ENCODE measurements around the gene SORCS1.

Gene SORCS1

DNA sequence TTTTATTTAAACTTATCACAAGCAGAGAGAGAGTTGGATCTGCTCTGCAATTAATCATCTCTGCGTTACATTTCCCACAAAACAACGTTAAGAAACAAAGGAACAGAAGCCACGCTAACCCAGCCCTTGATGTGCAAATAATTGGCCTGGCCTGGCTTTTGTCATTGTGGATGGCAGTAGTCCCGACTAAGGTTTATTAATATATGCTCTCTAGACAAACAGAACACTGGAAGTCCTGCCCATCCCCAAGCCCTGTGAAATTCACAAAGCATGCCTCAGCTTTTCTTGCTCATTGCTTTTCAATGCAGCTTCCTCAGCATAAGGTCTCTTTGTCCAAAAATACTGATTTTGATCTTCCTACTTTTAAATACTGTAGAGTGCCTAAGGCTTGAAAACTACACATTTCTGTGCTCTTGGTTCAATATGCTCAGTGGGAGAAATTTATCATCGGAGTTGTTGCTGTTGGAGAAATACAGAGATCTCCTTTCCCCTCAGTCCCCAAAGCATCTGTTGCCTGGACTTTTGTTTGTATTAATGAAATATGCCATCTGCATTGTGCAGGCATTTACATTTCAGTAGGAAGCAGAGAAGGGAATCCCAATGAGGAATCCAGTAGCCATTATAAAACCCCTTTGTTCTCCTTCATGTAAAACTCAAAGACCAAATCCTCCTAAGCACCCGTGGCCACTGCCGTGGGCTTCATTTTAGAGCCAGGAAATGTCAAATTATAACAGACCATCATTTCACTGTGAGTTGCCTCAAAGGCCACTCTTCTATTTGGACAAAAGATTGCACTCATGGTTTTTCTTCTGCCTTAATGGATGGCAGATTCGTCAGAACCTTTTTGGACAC is 61.1 kb downstream of the SORCS1 start:
- no peak for DNase-seq

DNA sequence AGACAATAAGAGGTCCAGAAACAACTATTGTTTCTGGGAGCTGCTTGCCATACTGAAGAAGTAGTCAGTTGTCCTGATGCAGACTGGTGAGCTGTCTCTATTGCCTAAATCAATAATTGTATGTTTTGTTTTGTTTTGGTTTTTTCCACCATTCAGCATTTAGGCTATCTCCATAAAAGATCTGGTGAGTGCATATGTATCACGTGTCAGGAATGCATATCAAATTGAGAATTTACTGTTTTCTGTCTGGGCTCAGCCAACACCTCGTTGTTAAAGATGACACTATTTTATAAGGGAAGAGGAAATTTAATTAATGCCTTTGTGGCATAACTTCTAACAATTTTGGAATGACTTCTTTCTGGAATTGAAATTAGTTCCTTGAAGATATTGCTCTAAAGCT is 66.2 kb downstream of the SORCS1 start:
- no peak for DNase-seq

DNA sequence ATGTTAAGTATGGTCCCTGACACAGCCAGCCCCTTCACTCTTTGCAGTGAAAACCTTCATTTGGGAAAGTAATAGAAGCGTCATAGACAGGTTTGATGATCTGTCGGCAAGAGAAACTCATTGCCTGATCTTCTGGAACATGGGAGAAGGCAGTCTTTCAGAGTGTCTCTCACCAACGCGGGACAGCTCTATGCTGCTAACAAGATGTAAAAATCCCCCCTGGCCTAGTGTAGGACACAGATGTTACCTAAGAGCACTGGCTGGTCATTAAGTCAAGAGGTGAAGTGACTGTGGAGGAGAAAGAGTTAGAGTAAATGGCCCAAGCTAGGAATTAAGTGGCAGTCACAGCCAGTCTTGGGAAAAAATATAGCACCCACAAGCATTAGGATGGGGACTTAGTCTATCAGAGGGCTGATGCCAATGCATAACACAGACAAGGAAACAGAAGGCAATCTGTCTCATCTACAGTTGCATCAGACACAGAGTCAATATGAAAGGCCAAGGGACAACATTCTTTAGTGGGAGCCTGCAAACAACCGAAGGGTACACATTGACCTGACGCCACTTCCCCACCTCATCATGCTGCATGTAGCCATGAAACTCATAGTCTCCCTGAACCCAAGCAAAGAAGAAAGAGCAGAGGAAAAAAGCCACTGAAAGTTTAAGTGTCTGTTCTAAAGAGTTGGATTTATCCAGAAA is 69.5 kb downstream of the SORCS1 start:
- no peak for DNase-seq

DNA sequence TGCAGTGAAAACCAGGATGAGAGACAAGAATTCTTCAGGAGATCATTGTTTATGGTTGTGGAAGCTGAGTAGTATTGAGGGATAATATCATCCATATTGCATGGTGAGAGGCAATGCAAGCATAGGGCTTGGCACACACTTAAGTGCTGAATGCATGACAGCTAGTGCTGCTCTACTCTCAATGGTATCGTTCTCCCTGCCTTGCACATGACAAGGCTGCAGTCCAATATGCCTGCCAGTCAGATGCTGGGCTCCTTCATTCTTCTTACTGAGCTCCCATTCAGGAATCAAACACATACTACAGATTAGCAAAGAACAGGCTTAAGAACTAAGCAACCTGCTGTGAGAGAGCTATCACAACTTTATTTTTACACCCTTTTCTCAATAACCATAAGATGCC is 72.2 kb downstream of the SORCS1 start:
- DNase-seq, result no peak

DNA sequence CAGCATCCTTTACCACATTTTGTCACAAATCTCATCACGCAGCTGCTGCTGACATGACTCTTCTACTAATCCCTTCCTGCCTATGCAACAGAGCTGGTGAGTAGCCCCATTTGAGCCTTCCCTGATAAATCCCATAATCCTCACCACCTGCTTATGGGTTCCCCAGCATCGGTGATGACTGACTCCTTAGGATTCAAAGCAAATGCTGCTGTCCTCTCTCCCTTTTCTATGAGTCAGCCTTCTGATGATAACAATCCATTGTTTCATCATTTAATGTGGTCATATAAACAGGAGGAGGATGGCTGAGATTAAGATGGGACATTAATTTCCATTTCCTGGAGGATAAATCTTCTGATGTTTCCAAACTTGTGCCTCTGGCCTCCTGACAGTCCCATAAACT is 73.4 kb downstream of the SORCS1 start:
- DNase-seq, result no peak

DNA sequence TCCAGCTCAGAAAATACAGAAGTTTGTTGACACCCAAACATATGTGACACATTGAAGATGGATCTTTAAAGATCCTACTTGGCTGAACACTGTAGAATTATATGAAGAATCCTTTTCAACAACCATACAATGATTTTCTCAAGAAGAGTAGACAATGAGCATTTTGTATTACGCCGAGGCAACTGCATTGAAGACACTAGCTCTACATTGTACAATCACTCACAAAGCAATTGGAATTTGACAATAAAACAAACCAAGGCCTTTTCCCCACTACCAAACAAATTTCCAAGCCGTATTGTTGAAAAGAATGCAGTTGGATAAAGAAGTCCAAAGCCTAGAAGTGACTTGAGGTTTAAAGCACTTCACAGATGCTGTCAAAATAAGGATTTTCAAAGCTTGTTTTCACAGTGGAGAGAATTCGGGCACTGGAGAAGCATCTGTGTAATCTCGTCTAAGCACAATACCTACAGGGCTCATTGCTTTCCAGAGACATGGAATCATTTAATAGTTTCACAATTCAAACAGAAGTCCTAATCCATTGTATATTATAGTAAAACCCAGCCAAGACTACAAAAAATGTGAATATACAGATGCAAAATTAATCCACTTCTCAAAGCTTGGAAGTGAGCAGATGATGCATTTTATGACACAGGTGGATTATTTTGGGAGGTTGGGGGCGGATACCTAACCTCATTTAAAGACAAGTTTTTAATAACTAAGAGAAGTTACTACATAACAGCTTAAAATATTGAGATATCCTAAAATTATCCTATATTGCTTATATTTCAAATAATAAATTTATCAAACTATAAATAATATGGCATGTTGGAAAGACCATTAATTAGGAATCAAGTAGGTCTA is 78.6 kb downstream of the SORCS1 start:
- DNase-seq, result no peak

DNA sequence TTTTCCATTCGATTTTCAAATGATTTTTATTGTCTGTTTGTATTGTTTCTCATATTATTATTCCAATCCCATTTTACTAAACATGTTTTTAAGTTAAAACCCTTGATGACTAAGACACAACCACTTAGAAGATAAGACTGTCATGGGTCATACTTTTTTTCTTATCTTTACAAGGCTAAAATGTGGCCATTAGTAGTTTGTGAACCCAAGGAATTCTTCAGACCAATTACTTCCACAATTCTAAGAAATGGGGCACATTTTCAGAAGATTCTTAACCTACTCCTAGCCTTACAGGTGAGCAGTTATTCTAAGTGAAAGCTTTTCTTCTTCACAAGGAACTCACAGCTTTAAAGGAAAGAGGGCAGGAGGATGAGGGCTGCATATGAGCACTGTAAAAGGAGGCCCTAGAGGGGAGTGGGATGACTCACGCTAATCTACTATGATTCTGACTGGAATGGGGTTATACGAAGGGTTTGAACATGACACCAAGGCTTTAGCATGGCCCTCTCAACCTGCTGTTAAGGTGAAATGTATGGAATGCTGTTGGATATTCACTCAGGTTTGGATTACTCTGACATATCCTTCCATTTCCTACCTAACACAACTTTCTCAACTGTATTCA is 81.0 kb downstream of the SORCS1 start:
- DNase-seq, result no peak

DNA sequence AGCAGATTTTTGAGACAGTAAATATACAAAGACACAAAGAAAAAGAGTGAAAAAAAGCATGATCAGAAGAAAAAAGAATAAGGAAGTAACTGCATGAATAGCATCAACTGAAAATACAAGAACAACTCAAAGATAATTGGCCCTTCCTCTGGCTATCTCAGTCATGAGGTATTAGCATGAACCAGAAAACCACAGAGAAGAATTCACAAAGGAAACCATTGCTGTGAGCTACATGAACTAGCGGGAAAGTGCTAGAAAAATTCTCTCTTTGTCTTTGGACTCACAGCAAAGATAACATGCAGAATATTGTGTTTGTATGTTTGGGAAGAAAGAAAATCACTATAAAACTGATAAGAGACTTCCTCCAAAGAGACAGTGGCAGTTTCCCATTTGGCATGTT is 82.9 kb downstream of the SORCS1 start:
- DNase-seq, result no peak

DNA sequence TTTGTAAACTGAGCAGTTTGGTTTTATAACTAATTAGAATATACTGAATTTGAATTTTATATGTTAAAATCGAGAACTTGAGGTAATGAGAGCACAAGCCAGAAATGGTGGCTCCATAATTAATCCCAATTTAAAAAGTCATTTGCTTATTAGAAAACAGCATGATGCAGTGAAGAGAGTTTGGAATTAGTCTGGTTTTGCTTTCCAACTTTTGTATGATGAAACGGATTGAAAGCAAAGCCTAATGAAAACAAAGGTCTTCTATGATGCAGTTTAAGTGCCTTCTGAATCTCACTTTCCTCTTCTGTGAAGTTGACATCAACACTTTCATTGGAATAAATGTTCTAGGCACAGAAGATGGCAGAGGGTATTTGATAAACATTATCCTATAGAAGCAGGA is 89.4 kb downstream of the SORCS1 start:
- no peak for DNase-seq

DNA sequence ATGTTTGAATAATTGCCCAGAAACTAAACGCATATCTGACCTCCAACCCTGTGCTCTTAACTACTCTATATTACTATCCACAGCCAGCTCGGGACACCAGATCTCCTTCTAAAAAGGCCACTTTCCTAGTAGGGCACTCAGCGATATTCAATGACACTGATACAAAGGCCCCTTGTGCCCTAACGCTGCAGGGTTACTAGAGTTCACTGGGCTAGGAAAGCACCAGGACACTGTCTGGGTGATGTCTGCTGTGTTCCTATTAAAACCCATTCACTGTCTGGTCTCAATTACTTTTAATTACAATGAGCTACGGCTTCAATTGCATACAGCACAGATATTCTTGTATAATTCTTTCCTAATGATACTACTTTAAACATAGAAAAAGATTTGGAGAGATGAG is 91.7 kb downstream of the SORCS1 start:
- no peak for DNase-seq

DNA sequence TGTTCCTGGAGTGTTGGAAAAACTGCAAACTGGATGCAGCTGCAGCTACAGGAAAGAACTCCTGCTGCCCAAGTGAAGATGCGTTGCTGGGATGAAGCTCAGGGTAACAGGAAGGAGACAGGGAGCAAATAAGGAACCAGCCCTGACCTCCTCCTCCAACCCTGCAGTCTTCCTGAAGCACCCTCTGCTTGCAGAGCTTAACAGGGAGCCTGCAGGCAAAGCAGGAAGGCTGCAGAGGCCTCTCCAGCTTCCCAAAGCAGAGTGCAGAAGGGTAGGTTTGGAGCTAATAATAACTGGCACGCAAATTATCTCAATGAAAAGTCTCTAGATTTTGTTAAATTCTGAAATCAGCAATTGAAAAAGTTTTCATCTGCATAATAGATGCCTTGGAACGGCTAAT is 92.5 kb downstream of the SORCS1 start:
- no peak for DNase-seq

DNA sequence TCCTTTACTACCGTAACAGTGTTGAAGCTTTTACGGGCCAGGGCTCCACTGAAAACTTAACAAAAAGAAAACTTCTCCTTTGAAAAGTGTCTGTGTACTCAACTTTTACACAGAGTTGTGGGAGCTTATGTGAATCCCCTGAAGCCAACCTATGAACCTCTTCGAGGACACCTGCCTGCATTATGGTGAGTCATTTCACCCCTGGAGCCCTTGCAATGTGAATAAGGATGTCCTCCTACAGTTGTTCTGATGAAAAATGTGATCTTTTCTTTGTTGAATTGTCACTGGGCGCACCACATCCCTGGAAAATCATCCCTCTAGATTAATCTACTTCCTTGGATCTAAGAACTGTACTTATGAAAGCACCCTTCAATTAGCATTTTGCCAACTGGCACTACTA is 93.2 kb downstream of the SORCS1 start:
- DNase-seq, result no peak

DNA sequence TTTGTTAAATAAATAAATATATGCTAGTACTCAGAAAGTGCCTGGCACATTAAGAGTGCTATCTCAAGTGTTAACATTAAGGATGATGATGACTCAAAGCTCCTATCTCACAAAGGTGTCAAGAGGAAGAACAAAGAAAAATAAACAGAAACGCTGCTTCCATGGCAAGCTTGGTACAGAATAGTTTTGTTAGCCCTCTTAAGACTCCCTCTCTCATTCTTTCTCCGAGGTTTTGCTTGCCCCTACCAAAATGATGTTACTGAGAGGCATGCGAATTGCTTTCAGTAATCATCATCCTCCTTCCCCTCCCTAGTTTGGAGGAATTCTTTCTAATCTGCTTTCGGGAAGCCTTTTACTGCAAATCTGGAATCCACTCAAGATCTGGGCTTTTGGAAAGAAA is 96.7 kb downstream of the SORCS1 start:
- DNase-seq, result no peak

DNA sequence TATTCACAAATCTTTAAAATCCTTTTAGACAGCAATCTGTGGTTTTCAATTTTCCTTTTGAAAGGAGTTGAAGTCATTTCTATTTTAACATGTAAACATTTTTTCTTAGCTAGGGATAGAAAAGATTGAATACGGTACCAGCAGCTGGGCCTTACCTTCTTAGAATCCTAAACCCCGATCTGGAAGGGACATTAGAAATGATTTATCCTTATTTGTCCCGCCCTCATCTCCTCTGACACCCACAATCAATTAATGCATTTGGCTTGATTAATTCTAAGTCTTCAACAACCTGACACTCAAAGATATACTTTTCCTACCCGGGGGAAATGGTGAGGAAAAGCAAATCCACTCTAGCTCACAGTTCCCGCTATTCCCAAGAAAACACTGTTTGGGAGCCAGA is 100.4 kb downstream of the SORCS1 start:
- DNase-seq, result no peak

DNA sequence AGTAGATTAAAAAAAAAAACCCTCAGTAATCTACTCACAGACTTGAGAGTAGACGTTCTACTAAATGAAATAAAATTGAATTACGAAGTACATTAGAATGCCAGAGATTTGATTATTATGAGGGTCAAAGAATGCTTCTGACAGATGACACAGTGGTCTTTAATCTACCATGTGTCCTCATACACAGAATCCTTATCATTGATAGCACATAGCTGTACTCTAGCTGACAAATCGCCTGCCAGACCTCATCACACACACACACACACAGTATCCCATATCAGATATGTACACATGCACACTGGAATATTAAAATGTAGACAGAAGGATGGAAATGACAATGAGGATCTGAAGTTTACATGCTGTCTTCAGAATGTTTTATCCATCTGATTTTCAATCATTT is 104.6 kb downstream of the SORCS1 start:
- no peak for DNase-seq

DNA sequence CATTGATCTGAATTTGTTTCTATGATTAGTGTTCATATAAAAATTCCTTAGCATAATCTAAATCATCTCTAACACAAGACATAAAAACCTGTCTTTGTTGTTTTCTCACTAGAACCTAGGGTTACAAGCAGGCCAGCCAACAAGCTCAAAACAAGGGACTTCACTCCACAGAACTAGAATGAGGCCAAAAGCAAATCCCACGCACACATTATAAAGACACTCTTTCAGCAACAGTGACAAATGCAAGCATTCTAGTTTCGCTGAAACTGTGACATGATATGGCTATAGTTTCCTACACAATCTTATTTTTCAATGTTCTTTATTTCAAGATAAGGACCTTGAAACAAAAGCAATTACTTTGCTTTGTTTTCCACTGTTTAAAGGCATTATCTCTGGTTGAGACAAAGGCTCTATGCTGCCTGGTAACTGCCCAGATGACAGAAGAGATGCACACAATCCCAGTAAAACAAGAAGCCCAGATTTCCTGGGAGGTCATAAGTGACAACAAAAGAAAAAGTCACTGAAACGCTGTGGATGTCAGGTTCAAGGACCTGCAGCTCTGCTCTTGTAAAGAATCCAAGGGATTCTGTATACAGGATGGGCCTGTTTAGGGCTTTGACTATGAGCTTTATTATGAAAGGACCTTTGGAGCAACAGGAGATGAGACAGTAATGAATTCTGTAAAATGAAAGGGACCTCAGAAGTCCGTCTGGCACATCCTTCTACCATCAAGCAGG is 105.3 kb downstream of the SORCS1 start:
- no peak for DNase-seq

DNA sequence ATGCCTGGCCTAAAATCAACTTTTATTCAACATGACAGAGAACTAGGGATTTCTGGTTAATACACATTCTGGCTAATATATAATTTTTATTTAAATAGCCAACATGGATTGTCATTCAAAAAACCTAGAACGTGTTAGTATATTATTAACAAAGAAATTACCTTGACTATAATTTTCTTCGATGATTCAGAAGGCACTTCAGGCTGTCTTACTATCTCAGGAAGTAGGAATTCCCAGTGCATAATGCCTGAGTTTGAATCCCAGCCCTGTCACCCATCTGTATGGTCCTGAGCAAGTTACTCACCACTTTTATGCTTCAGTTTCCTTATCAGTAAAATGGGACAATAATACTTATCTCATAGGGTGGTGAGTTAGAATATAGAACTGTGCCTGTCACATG is 106.2 kb downstream of the SORCS1 start:
- no peak for DNase-seq

DNA sequence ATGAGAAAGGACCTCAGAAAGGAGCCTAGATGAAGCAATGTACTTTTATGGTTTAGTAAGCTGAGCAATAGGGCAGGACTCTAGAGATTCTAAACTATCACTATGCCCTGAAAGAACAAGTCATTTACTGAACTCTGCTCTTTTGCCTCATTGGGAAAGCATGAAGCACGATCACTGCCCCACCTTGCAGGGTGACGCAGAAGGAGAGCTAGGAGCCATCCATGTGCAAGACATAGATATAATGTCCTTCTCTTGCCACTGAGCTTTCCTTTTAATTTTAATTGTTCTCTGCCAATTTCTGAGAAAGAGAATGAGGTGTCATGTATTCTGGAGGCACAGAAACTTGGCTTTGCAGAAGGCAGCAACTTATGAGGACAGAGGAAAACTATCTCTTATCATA is 108.3 kb downstream of the SORCS1 start:
- no peak for DNase-seq

DNA sequence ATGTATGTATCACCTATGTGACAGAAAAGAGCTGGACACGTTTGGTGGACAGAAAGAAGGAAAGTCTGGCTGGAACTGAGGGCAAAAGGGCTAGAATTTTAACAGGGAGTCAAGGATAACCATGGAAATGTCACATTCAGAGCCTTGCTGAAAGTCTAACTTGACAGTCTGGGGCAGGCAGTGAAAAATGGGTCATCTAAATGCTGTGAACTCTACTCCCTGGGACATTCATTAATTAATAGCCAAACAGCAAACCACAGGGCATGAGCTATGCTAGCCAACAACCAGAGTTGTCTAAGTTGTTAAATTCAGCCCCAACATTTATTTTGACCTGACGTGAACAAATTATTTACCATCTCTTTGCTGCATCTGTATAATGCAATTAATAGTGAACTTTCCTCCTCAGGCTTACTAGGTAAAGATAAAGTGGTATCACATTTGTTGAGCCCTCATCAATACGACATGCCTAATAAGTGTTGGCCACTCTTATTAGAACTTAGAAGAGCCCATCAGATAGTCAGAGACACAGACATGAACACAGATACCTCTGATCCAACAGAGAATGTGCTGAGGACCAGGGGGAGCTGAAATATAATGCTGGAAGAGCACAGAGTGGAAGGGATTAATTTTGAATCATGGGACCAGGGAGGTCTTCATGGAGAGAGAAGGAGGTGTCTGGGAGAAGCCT is 109.9 kb downstream of the SORCS1 start:
- no peak for DNase-seq

DNA sequence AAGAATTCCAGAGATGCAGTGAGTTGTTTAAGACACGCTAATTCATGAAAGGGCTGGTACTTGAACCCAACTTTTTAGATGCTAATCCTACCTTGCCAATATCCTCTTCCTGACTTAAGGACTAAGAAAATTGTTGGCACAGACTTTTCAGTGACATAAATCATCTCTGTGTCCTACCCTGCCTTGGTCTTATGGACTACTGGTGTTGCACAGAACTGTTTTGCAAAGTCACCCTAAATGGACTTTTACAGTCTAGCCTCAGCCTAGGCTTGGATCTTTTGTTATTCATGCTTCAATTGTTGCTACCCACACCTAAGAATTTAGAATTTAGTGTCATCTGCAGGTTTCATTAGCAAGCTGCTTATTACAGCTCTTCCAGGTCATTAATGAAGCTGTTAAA is 112.7 kb downstream of the SORCS1 start:
- DNase-seq, result no peak

DNA sequence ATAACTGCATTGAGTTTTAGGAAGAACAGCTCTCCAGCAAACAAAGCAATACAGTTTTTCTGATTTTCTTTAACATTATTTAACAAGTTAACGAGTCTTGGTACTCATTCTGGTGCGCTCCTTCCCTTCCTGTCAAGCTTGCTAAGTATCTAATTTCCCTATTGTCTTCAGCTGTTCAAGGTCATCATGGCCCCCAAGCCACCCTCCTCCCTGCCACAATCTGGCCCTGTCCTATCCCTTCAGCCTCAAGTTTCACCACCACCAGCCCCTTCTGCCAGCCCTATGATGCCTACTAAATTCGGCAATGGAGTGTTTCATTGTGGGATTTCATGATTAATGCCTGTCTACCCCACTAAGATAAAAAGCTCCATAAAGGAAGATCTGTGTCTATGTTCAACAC is 121.0 kb downstream of the SORCS1 start:
- no peak for DNase-seq
